Head of caudate nucleus (tissue), 42 donors: ENCODE measurements around the gene GRID2.

Experiments
- DNase-seq, 42 donors: peaks; one replicate each; pipeline versions ENCODE4 v3.0.0 to v3.0.0-alpha.2; 2020 to 2021; ENCODE audit warnings: mixed read lengths in 7 of 42
- intact Hi-C: fragments of 100-400 bp; cut with DNase I; formaldehyde crosslinking; loops from one replicate; pipeline ENCODE4 v1.15.0; 2022

GRID2 gene

DNA sequence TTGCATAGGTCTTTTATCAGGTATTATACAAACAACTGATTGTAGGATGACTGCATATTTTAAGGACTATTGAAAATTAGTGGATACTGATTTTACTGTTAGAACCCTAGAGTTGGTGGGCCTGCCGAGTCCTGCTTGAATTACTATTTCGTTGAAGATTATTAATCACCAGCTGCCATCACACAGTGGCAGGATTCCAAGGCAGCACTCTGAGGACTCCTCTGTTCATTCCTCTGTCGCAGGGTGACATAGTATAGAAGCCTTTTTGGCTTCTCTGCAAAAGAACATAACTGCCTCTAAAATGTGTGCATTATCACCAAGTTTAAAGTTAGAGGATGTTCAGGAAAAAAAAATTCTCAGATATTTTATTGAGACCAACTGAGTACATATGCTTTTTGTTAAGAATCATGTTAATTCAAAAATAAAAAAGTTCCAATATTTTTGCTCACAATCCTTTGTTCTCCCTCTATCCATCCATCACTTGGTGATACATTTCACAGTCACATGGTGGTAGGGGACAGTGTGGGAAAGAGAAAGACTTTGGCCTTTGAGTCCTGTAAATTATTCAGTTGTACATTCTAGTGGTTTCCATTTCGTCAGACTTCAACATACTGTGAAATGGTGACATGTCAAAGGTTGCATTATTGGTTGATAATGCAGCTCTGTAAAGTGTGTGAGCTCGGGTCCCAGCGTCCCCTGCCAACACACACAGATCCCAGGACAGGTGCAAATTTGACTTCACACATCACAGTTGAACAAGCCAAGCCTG is 332.5 kb downstream of the GRID2 start:
- DNase-seq = peak in 28 of 42 donors; percentile 4 to 59 (median 31)

DNA sequence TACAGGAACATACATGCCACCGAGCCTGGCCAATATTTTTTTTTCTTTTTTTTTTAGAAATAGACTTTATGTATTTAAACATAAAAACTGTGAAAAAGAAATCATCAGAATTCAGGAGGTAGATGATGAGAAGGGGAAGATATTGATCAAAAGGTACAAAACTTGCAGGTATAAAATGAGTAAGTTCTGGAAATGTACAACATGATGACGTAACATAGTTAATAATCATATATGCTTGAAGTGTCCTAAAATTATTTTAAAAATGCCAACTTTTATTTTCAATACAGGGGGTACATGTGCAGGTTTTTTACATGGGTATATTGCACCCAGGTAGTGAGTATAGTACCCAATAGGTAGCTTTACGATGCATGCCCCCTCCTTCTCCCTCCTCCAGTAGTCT is 337.6 kb downstream of the GRID2 start:
- DNase-seq = no peak
- intact Hi-C loops = no loop called here

More for the DNA sequence above, 332.5 kb downstream of the GRID2 start:
- intact Hi-C loops = no loop called here

DNA sequence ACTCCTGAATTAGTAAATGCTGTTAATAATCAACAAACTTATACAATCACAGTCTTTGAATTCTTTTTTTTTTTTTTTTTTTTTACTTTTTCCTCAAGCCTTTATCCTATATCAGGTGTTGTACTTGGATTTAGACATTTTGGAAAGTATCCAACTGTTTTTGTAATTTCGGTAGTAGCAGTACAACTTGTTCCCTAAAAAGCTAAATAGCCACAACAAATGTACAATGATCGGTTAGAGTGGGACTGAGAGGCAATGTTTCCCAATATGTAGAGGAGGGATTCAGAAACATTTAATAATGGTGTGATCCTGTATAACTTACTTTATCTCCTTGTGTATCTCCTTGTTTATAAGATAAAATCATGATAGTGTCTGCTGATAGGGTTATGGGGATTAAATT is 343.1 kb downstream of the GRID2 start:
- no peak for DNase-seq
- intact Hi-C loops = no loop called here

DNA sequence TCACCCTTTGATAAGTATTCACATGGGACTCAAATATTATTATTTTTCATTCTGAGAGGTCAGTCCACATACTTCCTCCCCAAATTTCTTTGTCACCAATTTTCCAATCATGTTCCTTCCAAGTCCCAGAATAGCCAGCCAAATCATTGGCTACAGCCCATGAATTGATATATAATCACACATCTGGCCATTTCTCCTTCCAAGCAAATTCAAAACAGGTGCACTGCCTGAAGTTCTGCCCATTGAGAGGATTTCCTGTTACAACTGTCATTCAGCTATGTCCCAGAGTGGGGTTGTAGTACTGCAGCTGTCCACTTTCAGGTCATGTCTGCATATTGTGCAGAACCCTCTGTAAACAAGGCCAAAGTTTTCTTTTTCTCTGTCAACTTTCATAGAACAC is 347.8 kb downstream of the GRID2 start:
- intact Hi-C loops = no loop called here

DNA sequence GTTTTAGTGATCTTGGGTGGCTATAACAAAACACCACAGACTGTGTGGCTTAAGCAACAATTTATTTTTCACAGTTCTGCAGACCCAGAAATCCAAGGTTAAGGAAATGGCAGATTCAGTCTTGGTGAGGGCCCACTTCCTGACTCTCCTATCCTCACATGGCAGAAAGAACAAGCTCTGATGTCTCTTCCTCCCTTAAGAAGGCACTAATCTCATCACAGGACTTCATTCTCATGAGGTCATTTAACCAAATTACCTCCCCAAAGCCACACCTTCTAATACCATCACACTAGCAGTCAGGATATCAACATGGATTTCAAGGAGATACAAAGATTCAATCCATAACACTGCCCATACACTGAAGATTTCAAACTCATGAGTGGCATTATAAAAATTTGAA is 350.3 kb downstream of the GRID2 start:
- intact Hi-C loops = no loop called here
- DNase-seq = no peak

More for the DNA sequence above, 347.8 kb downstream of the GRID2 start:
- no peak for DNase-seq

DNA sequence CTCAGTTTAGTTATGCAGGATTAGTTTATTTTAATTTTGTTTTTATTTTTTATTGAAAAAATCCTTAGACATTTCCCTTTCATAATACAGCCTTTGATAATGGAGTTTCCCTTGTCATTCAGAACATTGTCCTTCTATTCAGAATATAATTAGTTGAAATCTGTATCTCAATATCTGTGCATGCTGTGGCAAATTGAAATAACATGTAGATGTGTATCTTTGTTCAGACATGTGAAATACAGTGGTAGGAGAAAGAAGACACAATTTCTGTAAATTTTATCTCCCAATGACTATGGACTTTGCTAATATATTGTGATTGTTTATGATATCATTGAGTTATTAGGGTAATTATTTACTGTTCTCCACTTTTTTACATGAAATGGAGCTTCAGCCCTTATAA is 353.9 kb downstream of the GRID2 start:
- intact Hi-C loops = no loop called here
- DNase-seq = no peak

DNA sequence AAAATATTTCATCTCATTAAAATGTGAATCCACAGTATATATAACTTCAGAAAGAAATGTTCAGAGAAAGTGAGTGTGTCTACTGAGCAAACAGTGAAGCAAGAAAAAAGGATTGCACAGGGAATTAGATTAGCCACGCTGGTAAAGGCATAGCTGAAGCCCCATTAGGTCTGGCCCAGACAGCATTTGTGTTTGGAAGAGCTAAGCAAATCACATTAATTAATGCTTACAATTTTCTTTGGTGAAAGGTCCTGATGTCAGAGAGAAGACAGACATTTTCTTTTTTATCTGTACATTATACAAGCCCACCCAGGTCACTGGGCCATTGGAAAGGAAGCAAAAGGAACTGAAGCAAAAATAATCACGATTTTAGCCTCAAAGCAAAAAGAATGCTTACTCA is 354.6 kb downstream of the GRID2 start:
- intact Hi-C loops = no loop called here
- DNase-seq = no peak

DNA sequence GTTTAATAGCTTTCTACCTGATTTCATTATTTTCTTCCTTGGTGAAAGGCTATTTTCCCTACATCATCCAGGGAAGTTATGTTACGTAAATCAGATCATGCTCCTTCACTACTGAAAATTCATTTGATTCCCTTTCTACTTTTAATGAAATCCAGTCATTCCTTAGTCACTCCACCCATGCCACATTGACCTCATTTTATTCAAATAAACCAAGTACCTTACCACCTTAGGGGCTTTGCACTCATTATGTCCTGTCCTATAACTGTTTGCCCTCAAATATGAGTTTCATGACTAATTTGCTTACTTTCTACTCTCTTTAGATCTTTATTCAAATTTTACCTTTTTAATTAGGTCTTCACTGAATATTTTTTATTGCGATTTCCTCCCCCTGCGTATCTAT is 374.0 kb downstream of the GRID2 start:
- DNase-seq = no peak
- intact Hi-C loops = no loop called here

DNA sequence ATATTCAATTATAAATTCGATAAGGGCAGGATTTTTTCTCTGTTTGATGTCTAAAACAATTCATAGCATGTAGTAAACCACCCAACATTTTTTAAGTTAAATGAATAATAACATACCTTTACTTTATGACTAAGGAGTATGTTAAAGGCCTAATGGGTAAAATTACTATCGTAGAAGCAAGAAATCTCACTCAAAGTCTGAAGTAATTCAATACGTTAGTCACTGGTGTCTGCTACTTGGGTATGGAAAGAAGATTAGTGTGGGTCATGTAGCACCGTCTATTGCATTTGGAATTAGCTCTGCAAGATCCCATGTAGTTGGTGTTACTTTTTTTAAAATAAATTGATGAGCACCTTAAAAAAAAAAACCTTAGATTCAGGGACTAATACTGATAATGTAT is 374.5 kb downstream of the GRID2 start:
- intact Hi-C loops = no loop called here
- DNase-seq = no peak

DNA sequence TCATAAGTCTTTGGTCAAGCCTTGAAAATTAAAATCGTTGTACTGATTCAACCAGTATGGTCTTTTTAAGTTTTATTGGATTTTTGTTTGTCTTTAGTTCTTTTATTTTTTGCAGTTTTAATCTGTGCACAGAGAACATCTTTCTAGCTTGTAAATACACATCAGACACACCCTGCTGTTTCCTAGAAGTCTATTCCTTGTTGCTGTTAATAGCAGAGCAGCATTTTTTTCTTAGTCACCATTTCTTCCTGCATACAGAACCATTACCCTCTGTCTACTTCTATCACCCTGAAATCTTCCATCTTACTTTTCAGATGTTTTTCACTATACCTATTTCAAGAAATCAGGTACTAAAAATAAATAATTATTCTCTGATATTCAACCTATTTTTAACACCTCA is 375.4 kb downstream of the GRID2 start:
- intact Hi-C loops = no loop called here
- no peak for DNase-seq

DNA sequence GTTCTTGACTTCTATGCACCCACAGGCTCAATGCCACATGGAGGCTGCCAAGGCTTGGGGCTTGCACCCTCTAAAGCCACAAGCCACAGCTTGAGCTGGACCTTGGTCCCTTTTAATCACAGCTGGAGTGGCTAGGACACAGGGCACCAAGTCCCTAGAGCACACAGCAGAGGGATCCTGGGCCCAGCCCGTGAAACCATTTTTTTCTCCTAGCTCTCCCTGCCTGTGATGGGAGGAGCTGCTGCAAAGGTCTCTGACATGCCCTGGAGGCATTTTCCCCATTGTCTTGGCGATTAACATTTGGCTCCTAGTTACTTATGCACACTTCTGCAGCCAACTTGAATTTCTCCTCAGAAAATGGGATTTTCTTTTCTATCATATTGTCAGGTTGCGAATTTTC is 410.9 kb downstream of the GRID2 start:
- DNase-seq = no peak
- intact Hi-C loops = no loop called here

DNA sequence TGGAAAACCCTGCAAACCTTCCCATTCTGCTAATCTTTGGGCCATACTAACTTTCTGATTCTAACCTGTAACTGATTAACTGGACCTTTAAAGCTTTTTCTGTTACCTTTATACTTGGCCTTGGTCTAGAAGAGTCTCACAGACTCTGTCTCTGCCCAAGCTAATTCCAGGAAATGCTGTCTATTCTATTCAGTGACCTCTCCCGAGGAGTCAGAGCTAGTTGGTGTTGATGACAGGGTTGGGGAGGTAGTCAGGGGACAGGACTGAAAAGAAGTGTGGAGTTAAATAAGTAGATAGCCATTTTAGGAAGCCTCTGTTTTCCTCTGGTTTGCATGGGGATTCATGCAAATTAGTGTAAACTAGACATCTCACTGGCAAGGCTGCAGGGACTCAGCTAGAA is 429.5 kb downstream of the GRID2 start:
- intact Hi-C loops = no loop called here
- DNase-seq = no peak

DNA sequence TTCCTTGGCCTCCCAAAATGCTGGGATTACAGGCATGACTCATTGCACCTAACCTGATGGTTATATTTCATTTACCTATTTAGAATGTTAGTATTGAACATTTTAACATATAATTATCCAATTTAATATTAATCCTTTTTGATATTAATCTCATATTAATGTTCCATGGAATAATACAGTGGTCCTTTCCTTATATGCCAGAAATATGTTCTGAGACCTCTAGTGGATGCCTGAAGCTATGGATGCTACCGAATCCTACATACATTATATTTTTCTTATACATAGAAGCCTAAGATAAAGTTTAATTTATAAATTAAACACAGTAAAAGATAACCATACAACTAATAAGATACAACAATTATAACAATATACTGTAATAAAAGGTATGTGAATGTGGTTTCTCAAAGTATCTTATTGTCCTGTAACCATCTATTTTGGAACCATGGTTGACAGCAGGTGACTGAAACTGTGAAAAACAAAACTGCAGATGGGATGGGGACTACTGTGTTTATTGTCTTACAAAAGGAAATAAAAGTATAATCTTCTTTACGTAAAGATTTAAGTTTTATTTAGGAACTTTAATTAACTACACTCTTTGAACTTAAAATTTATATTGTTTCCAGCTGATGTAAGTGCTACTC is 431.4 kb downstream of the GRID2 start:
- intact Hi-C loops = no loop called here
- no peak for DNase-seq

DNA sequence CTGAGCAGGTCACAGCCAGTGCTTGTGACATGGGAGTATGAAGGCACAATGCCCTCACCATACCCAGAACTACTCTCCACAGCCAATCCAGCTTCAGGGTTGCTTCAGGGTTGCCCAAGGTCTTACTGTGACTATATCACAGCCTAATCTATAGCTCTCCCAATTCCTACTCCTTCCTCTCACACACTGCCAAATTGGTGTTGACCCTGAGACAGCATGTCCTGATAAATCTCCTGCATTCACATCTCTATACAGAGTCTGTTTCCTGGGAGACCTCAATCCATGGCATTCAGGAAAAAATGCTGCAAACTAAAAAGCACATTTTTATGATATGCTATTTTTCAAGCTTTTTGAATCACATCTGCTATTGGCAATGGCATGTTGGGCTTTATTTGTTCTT is 456.7 kb downstream of the GRID2 start:
- intact Hi-C loops = no loop called here
- DNase-seq = no peak

DNA sequence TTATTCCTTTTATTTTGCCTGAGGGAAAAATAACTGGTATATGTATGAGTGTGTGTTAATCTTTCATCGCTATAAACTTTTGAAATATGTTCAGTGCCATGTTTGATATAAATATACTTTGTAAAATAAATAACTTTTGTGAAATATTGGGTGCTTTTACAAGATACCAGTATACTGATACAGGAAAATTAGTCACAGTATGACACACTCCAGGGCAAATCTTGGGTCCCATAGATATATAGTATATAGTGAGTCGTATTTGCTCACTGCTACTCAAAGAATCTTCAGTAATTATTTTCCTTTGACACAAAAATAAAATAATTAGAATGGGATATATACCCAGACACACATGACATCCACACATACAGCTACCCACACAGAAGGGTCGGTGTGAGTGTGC is 472.3 kb downstream of the GRID2 start:
- intact Hi-C loops = no loop called here
- DNase-seq = no peak

DNA sequence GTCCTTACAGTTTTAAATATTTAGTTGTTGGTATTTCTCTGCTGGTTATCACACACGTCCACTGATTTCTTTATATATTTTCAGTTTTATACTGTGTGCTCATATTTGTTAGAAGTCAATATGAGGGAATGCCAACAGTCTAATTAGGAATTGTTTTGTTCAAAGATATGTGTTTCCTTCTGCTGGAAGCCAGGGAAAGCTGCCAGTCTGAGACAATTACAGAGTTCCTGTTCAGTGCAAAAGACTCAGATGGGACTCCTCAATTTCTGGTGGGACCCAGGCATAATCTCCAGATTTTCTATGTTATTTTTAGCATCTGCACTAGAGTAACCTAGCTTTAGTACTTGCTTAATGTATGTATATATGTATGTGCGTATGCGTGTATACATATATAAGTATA is 486.0 kb downstream of the GRID2 start:
- intact Hi-C loops = no loop called here
- DNase-seq = no peak

DNA sequence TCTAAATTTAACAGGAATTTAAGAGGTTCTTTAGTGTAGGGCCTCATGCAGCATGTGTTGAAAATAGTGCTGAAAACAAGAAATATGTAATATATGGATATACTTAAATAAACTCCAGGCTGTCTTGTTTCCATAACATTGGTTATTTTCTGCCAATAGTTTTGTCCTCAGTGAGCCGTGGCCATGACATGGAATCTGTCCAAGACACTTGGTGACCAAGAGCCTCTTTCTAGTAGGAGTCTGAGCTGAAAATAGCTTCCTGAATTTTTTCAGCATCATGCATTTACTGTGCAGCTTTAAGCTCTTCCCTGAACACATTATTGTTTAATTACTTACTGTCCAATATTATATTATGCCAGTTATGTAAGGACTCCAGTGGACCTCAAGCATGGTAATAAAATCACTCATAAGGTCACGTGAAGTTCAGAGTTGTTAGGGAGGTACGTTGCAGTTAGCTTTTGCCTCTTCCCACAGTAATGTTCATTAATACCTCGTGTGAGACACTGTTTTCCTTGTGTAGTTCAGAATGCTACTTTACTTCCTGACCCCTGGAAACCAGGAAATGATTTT is 488.2 kb downstream of the GRID2 start:
- peak in 2 of 42 donors; percentile 6 to 7 for DNase-seq
- intact Hi-C loops = no loop called here

DNA sequence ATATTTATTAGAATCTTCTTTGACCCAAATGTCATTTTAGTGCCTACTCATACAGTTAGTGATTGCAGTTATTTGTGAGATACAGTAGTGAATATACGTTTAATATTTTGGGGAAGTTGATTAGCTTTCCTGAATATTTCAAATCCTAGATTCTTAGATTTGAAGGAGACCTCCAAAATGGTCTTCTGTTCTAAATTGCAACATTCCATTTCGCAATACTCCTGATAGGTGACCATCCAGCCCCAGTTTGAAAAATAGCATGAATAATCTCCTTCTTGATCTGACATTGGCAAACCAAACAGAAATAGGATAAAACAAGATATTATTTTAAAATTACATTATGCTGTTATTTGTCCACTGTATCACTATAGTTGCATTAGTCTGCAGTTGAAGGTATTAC is 505.6 kb downstream of the GRID2 start:
- intact Hi-C loops = no loop called here
- DNase-seq = no peak

DNA sequence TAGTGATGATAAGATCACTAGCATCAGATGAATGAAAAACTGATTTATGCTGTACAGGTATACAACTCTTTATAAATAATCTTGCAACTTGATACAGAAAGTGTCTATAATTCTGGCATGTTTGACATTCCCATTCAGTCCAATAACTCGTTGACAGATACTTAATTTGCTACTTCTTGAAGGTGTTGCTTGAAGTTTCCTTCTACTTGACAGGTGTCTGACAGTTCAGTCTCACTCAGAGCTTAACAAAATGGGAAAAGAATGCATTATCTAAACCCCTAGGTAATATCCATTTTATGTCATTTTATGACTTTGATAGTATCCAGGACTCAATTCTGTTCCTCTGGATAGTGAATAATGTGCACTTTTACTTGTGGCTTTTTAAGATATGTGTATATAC is 508.9 kb downstream of the GRID2 start:
- no peak for DNase-seq
- intact Hi-C loops = no loop called here

DNA sequence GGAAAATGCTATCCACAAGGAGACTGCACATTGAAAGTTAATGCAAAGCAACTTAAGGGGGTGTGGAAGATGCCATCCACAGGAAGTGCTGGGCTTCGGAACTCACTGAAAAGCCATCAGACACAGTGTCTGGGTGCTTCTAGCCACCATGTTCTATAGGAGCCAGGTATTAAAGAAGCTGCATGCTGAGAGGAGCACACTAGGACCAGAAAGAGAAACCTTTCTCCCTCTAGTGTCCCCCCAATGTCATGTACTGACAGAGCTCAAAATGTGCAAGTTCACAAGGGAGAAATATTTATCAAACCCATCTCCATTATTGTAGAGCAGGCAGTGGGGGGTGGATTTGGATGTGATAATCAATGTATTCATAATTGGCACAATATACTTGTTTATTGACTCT is 510.9 kb downstream of the GRID2 start:
- intact Hi-C loops = no loop called here

DNA sequence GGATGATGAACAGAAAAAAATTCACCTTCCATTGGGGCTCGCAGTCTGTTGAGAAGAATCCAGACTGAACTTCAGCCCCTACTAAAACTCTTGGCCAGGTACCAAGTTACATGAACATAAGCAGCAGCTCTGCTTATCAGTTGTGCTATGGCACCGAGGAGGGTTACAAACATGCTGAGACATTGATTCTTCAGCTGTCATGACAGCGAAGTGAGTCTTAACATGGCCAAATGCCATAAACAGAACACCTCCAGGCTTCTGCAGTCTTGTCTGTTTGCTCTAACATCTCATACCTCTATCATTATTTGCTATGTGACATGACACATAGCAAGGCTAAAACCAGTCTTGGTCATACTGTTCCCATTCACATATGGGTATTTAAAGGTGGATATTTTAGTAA is 521.5 kb downstream of the GRID2 start:
- intact Hi-C loops = no loop called here
- no peak for DNase-seq

More for the DNA sequence above, 510.9 kb downstream of the GRID2 start:
- DNase-seq = no peak
